HEK293 (cell line): ENCODE data around the gene CD151.

Source experiments
- EGR2 ChIP-seq: fragments of 450-650 bp; formaldehyde crosslinking; IDR thresholded peaks from 2 replicates; pipeline ENCODE4 v1.5.1; 2016; ENCODE audit warnings: low read depth, missing biosample characterization, missing genetic modification characterization
- GLI2 ChIP-seq: fragments of 450-650 bp; formaldehyde crosslinking; IDR thresholded peaks from 2 replicates; pipeline ENCODE4; 2017; ENCODE audit warnings: missing biosample characterization, missing genetic modification characterization, low read depth, borderline replicate concordance
- GLIS2 ChIP-seq: fragments of 450-650 bp; formaldehyde crosslinking; IDR thresholded peaks from 2 replicates; pipeline ENCODE4 v1.5.1; 2016; ENCODE audit warnings: missing biosample characterization, missing genetic modification characterization
- PRDM1 ChIP-seq: fragments of 450-650 bp; formaldehyde crosslinking; IDR thresholded peaks from 2 replicates; pipeline ENCODE4; 2016; ENCODE audit warnings: missing biosample characterization, missing genetic modification characterization
- SCRT1 ChIP-seq: fragments of 450-650 bp; formaldehyde crosslinking; IDR thresholded peaks from 2 replicates; pipeline ENCODE4 v1.5.1; 2016; ENCODE audit warnings: missing biosample characterization, missing genetic modification characterization, borderline replicate concordance
- SETDB1 ChIP-seq: IDR thresholded peaks from one replicate; pipeline ENCODE4 v1.6.1; 2017; ENCODE audit warnings: mild to moderate bottlenecking, low read length, moderate library complexity, mixed read lengths; ENCODE audit not compliant: insufficient read length
- SP2 ChIP-seq: fragments of 450-650 bp; formaldehyde crosslinking; IDR thresholded peaks from 2 replicates; pipeline ENCODE4 v1.5.1; 2016; ENCODE audit warnings: missing biosample characterization, missing genetic modification characterization
- SP3 ChIP-seq: fragments of 450-650 bp; formaldehyde crosslinking; IDR thresholded peaks from 2 replicates; pipeline ENCODE4 v1.5.1; 2016; ENCODE audit warnings: missing biosample characterization, missing genetic modification characterization
- TCF7L2 ChIP-seq: IDR thresholded peaks from 2 replicates; pipeline ENCODE4 v1.6.1; 2011; ENCODE audit warnings: low read depth, mild to moderate bottlenecking, inconsistent platforms, low read length, moderate library complexity, borderline replicate concordance
- YY2 ChIP-seq: fragments of 450-650 bp; formaldehyde crosslinking; IDR thresholded peaks from 2 replicates; pipeline ENCODE4 v1.5.1; 2016; ENCODE audit warnings: missing biosample characterization, missing genetic modification characterization
- ZBTB7A ChIP-seq: fragments of 450-650 bp; formaldehyde crosslinking; IDR thresholded peaks from 2 replicates; pipeline ENCODE4 v1.5.1; 2016; ENCODE audit warnings: low read depth, missing biosample characterization, missing genetic modification characterization
- ZNF175 ChIP-seq: fragments of 450-650 bp; formaldehyde crosslinking; IDR thresholded peaks from 2 replicates; pipeline ENCODE4 v1.5.1; 2016; ENCODE audit warnings: missing biosample characterization, missing genetic modification characterization
- ZNF202 ChIP-seq: fragments of 450-650 bp; formaldehyde crosslinking; IDR thresholded peaks from 2 replicates; pipeline ENCODE4 v1.5.1; 2016; ENCODE audit warnings: missing biosample characterization, missing genetic modification characterization, borderline replicate concordance
- ZNF266 ChIP-seq: fragments of 450-650 bp; formaldehyde crosslinking; IDR thresholded peaks from 2 replicates; pipeline ENCODE4 v1.5.1; 2016; ENCODE audit warnings: missing biosample characterization, missing genetic modification characterization, low read depth
- ZNF311 ChIP-seq: fragments of 450-650 bp; formaldehyde crosslinking; IDR thresholded peaks from 2 replicates; pipeline ENCODE4 v1.5.1; 2017; ENCODE audit warnings: missing biosample characterization, missing genetic modification characterization, borderline replicate concordance
- ZNF37A ChIP-seq: fragments of 450-650 bp; IDR thresholded peaks from 2 replicates; pipeline ENCODE4 v1.5.1; 2018; ENCODE audit warnings: missing biosample characterization, missing genetic modification characterization
- ZNF473 ChIP-seq: fragments of 450-650 bp; formaldehyde crosslinking; IDR thresholded peaks from 2 replicates; pipeline ENCODE4 v1.5.1; 2017; ENCODE audit warnings: missing biosample characterization, missing genetic modification characterization
- ZNF548 ChIP-seq: fragments of 450-650 bp; formaldehyde crosslinking; IDR thresholded peaks from 2 replicates; pipeline ENCODE4 v1.5.1; 2016; ENCODE audit warnings: missing biosample characterization, missing genetic modification characterization
- ZNF558 ChIP-seq: fragments of 450-650 bp; formaldehyde crosslinking; IDR thresholded peaks from 2 replicates; pipeline ENCODE4 v1.5.1; 2016; ENCODE audit warnings: missing biosample characterization, missing genetic modification characterization
- ZNF76 ChIP-seq: fragments of 450-650 bp; formaldehyde crosslinking; IDR thresholded peaks from 2 replicates; pipeline ENCODE4; 2016; ENCODE audit warnings: low read depth, missing biosample characterization, missing genetic modification characterization, borderline replicate concordance
- ZNF776 ChIP-seq: fragments of 450-650 bp; formaldehyde crosslinking; IDR thresholded peaks from 2 replicates; pipeline ENCODE4 v1.5.0; 2017; ENCODE audit warnings: missing biosample characterization, missing genetic modification characterization, borderline replicate concordance
- ZNF792 ChIP-seq: fragments of 450-650 bp; formaldehyde crosslinking; IDR thresholded peaks from 2 replicates; pipeline ENCODE4 v1.5.1; 2016; ENCODE audit warnings: missing biosample characterization, missing genetic modification characterization
- TF ChIP-seq, protein P1 (sequence below): fragments of 450-650 bp; formaldehyde crosslinking; IDR thresholded peaks from 2 replicates; pipeline ENCODE4 v1.5.1; 2016; ENCODE audit warnings: missing biosample characterization, missing genetic modification characterization
- TF ChIP-seq, protein P2 (sequence below): fragments of 450-650 bp; formaldehyde crosslinking; IDR thresholded peaks from 2 replicates; pipeline ENCODE4 v1.5.1; 2017; ENCODE audit warnings: missing biosample characterization, mild to moderate bottlenecking, missing genetic modification characterization, moderate library complexity
- TF ChIP-seq, protein P3 (sequence below): fragments of 450-650 bp; formaldehyde crosslinking; IDR thresholded peaks from 2 replicates; pipeline ENCODE4 v1.5.1; 2016; ENCODE audit warnings: missing biosample characterization, missing genetic modification characterization
- TF ChIP-seq, protein P4 (sequence below): fragments of 450-650 bp; formaldehyde crosslinking; IDR thresholded peaks from 2 replicates; pipeline ENCODE4 v1.5.1; 2016; ENCODE audit warnings: missing biosample characterization, missing genetic modification characterization
- TF ChIP-seq, protein P5 (sequence below): fragments of 450-650 bp; formaldehyde crosslinking; IDR thresholded peaks from 2 replicates; pipeline ENCODE4 v1.5.1; 2016; ENCODE audit warnings: missing biosample characterization, missing genetic modification characterization
- TF ChIP-seq, protein P6 (sequence below): fragments of 450-650 bp; formaldehyde crosslinking; IDR thresholded peaks from 2 replicates; pipeline ENCODE4 v1.5.1; 2016; ENCODE audit warnings: missing biosample characterization, missing genetic modification characterization
- TF ChIP-seq, protein P7 (sequence below): fragments of 450-650 bp; formaldehyde crosslinking; IDR thresholded peaks from 2 replicates; pipeline ENCODE4 v1.5.1; 2017; ENCODE audit warnings: missing biosample characterization, missing genetic modification characterization

CD151 gene

DNA sequence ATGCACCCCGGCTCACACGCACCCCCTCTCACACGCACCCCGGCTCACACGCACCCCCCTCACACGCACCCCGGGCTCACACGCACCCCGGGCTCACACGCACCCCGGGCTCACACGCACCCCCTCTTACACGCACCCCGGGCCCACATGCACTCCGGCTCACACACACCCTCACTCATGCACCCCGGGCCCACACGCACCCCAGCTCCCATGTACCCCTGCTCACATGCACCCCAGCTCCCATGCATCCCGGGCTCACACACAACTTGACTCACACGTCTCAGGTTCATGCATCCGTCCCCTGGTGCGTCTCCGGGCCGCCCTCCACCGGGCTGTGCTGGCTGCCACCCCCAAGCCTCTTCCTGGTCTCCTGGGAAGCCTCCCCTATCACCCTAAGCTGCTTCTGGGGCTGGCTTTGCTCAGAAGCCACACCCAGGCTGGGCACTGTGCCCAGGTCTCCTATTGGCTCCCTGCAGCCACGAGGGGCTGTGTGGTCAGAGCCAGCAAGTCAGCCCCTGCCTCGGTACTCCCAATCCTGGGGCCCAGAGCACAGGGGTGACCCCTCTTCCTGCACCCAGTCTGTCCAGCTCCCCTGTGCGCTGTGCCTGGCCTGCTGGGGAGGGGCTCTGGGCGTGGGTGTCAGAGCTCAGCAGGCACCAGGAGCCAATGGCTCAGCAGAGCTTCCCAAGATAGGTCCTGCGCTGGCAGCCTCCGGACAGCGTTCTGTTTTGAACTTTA is 26.8 kb downstream of the CD151 start (continued):
- TF ChIP-seq, protein P1, sequence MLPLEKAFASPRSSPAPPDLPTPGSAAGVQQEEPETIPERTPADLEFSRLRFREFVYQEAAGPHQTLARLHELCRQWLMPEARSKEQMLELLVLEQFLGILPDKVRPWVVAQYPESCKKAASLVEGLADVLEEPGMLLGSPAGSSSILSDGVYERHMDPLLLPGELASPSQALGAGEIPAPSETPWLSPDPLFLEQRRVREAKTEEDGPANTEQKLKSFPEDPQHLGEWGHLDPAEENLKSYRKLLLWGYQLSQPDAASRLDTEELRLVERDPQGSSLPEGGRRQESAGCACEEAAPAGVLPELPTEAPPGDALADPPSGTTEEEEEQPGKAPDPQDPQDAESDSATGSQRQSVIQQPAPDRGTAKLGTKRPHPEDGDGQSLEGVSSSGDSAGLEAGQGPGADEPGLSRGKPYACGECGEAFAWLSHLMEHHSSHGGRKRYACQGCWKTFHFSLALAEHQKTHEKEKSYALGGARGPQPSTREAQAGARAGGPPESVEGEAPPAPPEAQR: no peak
- TF ChIP-seq ZNF558 (no peak), EGR2 (tag by site-specific recombination) (no peak), ZNF548 (tag by site-specific recombination) (no peak), ZNF473 (tag by site-specific recombination) (no peak), SCRT1 (tag by site-specific recombination) (no peak), GLI2 (tag by site-specific recombination) (no peak), ZNF76 (tag by site-specific recombination) (no peak), SP3 (tag by site-specific recombination) (no peak), ZNF776 (tag by site-specific recombination) (no peak), SETDB1 (no peak), GLIS2 (tag by site-specific recombination) (peak; percentile 84), ZNF37A (no peak), ZBTB7A (no peak), SP2 (tag by site-specific recombination) (peak; percentile 54), ZNF311 (tag by site-specific recombination) (no peak), TCF7L2 (no peak), ZNF792 (tag by site-specific recombination) (no peak), PRDM1 (no peak), ZNF266 (tag by site-specific recombination) (no peak), ZNF175 (no peak), YY2 (tag by site-specific recombination) (no peak), ZNF202 (tag by site-specific recombination) (no peak)
- TF ChIP-seq, protein P2, sequence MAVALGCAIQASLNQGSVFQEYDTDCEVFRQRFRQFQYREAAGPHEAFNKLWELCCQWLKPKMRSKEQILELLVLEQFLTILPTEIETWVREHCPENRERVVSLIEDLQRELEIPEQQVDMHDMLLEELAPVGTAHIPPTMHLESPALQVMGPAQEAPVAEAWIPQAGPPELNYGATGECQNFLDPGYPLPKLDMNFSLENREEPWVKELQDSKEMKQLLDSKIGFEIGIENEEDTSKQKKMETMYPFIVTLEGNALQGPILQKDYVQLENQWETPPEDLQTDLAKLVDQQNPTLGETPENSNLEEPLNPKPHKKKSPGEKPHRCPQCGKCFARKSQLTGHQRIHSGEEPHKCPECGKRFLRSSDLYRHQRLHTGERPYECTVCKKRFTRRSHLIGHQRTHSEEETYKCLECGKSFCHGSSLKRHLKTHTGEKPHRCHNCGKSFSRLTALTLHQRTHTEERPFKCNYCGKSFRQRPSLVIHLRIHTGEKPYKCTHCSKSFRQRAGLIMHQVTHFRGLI: no peak
- TF ChIP-seq, protein P3, sequence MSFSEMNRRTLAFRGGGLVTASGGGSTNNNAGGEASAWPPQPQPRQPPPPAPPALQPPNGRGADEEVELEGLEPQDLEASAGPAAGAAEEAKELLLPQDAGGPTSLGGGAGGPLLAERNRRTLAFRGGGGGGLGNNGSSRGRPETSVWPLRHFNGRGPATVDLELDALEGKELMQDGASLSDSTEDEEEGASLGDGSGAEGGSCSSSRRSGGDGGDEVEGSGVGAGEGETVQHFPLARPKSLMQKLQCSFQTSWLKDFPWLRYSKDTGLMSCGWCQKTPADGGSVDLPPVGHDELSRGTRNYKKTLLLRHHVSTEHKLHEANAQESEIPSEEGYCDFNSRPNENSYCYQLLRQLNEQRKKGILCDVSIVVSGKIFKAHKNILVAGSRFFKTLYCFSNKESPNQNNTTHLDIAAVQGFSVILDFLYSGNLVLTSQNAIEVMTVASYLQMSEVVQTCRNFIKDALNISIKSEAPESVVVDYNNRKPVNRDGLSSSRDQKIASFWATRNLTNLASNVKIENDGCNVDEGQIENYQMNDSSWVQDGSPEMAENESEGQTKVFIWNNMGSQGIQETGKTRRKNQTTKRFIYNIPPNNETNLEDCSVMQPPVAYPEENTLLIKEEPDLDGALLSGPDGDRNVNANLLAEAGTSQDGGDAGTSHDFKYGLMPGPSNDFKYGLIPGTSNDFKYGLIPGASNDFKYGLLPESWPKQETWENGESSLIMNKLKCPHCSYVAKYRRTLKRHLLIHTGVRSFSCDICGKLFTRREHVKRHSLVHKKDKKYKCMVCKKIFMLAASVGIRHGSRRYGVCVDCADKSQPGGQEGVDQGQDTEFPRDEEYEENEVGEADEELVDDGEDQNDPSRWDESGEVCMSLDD: peak; percentile 89
- TF ChIP-seq, protein P4, sequence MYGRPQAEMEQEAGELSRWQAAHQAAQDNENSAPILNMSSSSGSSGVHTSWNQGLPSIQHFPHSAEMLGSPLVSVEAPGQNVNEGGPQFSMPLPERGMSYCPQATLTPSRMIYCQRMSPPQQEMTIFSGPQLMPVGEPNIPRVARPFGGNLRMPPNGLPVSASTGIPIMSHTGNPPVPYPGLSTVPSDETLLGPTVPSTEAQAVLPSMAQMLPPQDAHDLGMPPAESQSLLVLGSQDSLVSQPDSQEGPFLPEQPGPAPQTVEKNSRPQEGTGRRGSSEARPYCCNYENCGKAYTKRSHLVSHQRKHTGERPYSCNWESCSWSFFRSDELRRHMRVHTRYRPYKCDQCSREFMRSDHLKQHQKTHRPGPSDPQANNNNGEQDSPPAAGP (tag by site-specific recombination): no peak
- TF ChIP-seq, protein P5, sequence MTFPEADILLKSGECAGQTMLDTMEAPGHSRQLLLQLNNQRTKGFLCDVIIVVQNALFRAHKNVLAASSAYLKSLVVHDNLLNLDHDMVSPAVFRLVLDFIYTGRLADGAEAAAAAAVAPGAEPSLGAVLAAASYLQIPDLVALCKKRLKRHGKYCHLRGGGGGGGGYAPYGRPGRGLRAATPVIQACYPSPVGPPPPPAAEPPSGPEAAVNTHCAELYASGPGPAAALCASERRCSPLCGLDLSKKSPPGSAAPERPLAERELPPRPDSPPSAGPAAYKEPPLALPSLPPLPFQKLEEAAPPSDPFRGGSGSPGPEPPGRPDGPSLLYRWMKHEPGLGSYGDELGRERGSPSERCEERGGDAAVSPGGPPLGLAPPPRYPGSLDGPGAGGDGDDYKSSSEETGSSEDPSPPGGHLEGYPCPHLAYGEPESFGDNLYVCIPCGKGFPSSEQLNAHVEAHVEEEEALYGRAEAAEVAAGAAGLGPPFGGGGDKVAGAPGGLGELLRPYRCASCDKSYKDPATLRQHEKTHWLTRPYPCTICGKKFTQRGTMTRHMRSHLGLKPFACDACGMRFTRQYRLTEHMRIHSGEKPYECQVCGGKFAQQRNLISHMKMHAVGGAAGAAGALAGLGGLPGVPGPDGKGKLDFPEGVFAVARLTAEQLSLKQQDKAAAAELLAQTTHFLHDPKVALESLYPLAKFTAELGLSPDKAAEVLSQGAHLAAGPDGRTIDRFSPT (tag by site-specific recombination): no peak
- TF ChIP-seq, protein P6, sequence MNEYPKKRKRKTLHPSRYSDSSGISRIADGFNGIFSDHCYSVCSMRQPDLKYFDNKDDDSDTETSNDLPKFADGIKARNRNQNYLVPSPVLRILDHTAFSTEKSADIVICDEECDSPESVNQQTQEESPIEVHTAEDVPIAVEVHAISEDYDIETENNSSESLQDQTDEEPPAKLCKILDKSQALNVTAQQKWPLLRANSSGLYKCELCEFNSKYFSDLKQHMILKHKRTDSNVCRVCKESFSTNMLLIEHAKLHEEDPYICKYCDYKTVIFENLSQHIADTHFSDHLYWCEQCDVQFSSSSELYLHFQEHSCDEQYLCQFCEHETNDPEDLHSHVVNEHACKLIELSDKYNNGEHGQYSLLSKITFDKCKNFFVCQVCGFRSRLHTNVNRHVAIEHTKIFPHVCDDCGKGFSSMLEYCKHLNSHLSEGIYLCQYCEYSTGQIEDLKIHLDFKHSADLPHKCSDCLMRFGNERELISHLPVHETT (tag by site-specific recombination): no peak
- TF ChIP-seq, protein P7, sequence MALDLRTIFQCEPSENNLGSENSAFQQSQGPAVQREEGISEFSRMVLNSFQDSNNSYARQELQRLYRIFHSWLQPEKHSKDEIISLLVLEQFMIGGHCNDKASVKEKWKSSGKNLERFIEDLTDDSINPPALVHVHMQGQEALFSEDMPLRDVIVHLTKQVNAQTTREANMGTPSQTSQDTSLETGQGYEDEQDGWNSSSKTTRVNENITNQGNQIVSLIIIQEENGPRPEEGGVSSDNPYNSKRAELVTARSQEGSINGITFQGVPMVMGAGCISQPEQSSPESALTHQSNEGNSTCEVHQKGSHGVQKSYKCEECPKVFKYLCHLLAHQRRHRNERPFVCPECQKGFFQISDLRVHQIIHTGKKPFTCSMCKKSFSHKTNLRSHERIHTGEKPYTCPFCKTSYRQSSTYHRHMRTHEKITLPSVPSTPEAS (tag by site-specific recombination): no peak
